ENCODE results near the gene MTURN.

MTURN gene

GRCh38 chr7:30162622-30163124, 27.9 kb downstream of the MTURN start:
- peak in 1 of 2 donors; percentile 10 for DNase-seq

- DNase-seq, result peak; percentile 42 to 49
Observed at GRCh38 chr7:30163231-30163894, 28.6 kb downstream of the MTURN start.

- DNase-seq, result peak in 1 of 2 donors; percentile 47
Observed at GRCh38 chr7:30164567-30164966, 29.8 kb downstream of the MTURN start.

- no peak for DNase-seq
Observed at GRCh38 chr7:30165590-30165989, 30.8 kb downstream of the MTURN start.

GRCh38 chr7:30166155-30166840, 31.5 kb downstream of the MTURN start:
- DNase-seq, result no peak

- no peak for DNase-seq
Observed at GRCh38 chr7:30166841-30167235, 32.1 kb downstream of the MTURN start.

GRCh38 chr7:30167901-30168300, 33.1 kb downstream of the MTURN start:
- DNase-seq, result no peak

- DNase-seq, result no peak
Observed at GRCh38 chr7:30168835-30169573, 34.2 kb downstream of the MTURN start.

- no peak for DNase-seq
Observed at GRCh38 chr7:30169579-30169978, 34.8 kb downstream of the MTURN start.

GRCh38 chr7:30170476-30171205, 35.9 kb downstream of the MTURN start:
- DNase-seq, result no peak

- no peak for DNase-seq
Observed at GRCh38 chr7:30171766-30172447, 37.1 kb downstream of the MTURN start.

GRCh38 chr7:30172451-30172850, 37.7 kb downstream of the MTURN start:
- DNase-seq, result no peak

- DNase-seq, result no peak
Observed at GRCh38 chr7:30173058-30173897, 38.5 kb downstream of the MTURN start.

- no peak for DNase-seq
Observed at GRCh38 chr7:30175180-30175579, 40.4 kb downstream of the MTURN start.

- no peak for DNase-seq
Observed at GRCh38 chr7:30175636-30176147, 40.9 kb downstream of the MTURN start.

GRCh38 chr7:30176463-30177109, 41.8 kb downstream of the MTURN start:
- DNase-seq, result no peak

GRCh38 chr7:30177186-30177585, 42.4 kb downstream of the MTURN start:
- DNase-seq, result no peak

- no peak for DNase-seq
Observed at GRCh38 chr7:30177965-30178364, 43.2 kb downstream of the MTURN start.

- peak in 1 of 2 donors; percentile 33 for DNase-seq
Observed at GRCh38 chr7:30178748-30179436, 44.1 kb downstream of the MTURN start.

GRCh38 chr7:30180718-30181117, 45.9 kb downstream of the MTURN start:
- DNase-seq, result no peak

Measured in CD4-positive, alpha-beta T cell treated with Interleukin-4 for 1 hour (primary cell).